K562 (cell line): ENCODE data around the gene SS18L1. TPM values are rescaled to one million over a fixed set of nuclear protein-coding genes. Genes with fewer than 3 reads are reported as not detected.

Experiments
- ATF2 ChIP-seq: sonication (generic); formaldehyde crosslinking; IDR thresholded peaks from 2 replicates; pipeline ENCODE4 v1.8.1; 2022; ENCODE audit warnings: missing genetic modification reagents
- CBX1 ChIP-seq: sonication (generic); IDR thresholded peaks from 2 replicates; pipeline ENCODE4 v1.6.1; 2016; ENCODE audit warnings: antibody characterized with exemption, low read depth, mild to moderate bottlenecking
- DACH1 ChIP-seq: fragments of 450-650 bp; IDR thresholded peaks from 2 replicates; pipeline ENCODE4 v1.6.1; 2018; ENCODE audit not compliant: partially characterized antibody
- MLLT1 ChIP-seq, 2 experiments: fragments of 450-650 bp; IDR thresholded peaks; 2 replicates each; pipeline ENCODE4 v1.6.1; 2016
- PML ChIP-seq: IDR thresholded peaks from 2 replicates; pipeline ENCODE4 v1.6.1; 2012; ENCODE audit warnings: low read length, inconsistent platforms
- RBM15 ChIP-seq: fragments of 200-400 bp; formaldehyde crosslinking; IDR thresholded peaks from 2 replicates; pipeline ENCODE4 v1.6.1; 2018; ENCODE audit warnings: mild to moderate bottlenecking, low read length, moderate library complexity; ENCODE audit not compliant: insufficient read depth
- RNF2 ChIP-seq: sonication (generic); IDR thresholded peaks from 2 replicates; pipeline ENCODE4 v1.6.1; 2016
- SMAD1 ChIP-seq: fragments of 150-350 bp; IDR thresholded peaks from 2 replicates; pipeline ENCODE4 v1.6.1; 2014; ENCODE audit warnings: low read length, low read depth; ENCODE audit not compliant: partially characterized antibody
- SMAD2 ChIP-seq: fragments of 150-350 bp; IDR thresholded peaks from 2 replicates; pipeline ENCODE4 v1.6.1; 2014; ENCODE audit warnings: low read depth, mild to moderate bottlenecking, low read length
- ZFP36 ChIP-seq: fragments of 150-350 bp; IDR thresholded peaks from 2 replicates; pipeline ENCODE4 v1.6.1; 2018; ENCODE audit warnings: low read length, low read depth; ENCODE audit not compliant: partially characterized antibody
- ZFX ChIP-seq: sonication (generic); formaldehyde crosslinking; IDR thresholded peaks from 2 replicates; pipeline ENCODE4 v1.8.0; 2022; ENCODE audit warnings: mild to moderate bottlenecking, missing genetic modification reagents, moderate library complexity
- ZNF318 ChIP-seq, 2 experiments: fragments of 450-650 bp; IDR thresholded peaks; 2 replicates each; pipeline ENCODE4 v1.6.1; 2016; ENCODE audit warnings: mild to moderate bottlenecking in 2 of 2, borderline replicate concordance in 1 of 2, low read depth in 1 of 2, moderate library complexity in 1 of 2
- ZNF583 ChIP-seq: fragments of 250-450 bp; sonication (Bioruptor Pico); IDR thresholded peaks from 2 replicates; pipeline ENCODE4 v1.4.0; 2020
- ZNF696 ChIP-seq: fragments of 250-450 bp; sonication (Bioruptor Pico); conservative IDR thresholded peaks from 2 replicates; pipeline ENCODE4 v1.4.0; 2020; ENCODE audit warnings: mild to moderate bottlenecking, moderate library complexity
- polyA plus RNA-seq, 8 experiments: library from polyadenylated mRNA; depleted of rRNA in 4 of 8; stranded (reverse) in 5 of 8; unstranded in 3 of 8; fragments of >200 nt; fragmentation: Nextera tagmentation in 2 of 8; fragmentation: Illumina TruSeq in 1 of 8; extraction: Ambion mirVana in 2 of 8; extraction: Trizol in 1 of 8; gene quantifications; 2 replicates each; pipeline versions ENCODE4 v1.2.1 to v1.2.3, GENCODE V29; 2011 to 2014; ENCODE audit warnings: inconsistent platforms in 1 of 8, missing spikeins in 1 of 8
- total RNA-seq, 7 experiments: library from RNA; depleted of rRNA in 6 of 7; stranded (reverse); fragments of >200 nt in 6 of 7; fragmentation: Illumina TruSeq in 2 of 7; extraction: Trizol in 2 of 7; gene quantifications; 2 replicates each; pipeline versions ENCODE4 v1.2.1 to v1.2.3, GENCODE V29; 2011 to 2021; ENCODE audit warnings: low replicate concordance in 1 of 7
- TF ChIP-seq, protein P1 (sequence below): fragments of 250-450 bp; sonication (Bioruptor Pico); IDR thresholded peaks from 2 replicates; pipeline ENCODE4 v1.8.0; 2022; ENCODE audit warnings: inconsistent platforms

SS18L1 gene
- total and polyA plus RNA-seq, 9 of the 15 experiments (the other 6 are each of a cell fraction or from before 2014, with no cell fraction given) = 2.7 to 28.3 (median 15.1) TPM

DNA sequence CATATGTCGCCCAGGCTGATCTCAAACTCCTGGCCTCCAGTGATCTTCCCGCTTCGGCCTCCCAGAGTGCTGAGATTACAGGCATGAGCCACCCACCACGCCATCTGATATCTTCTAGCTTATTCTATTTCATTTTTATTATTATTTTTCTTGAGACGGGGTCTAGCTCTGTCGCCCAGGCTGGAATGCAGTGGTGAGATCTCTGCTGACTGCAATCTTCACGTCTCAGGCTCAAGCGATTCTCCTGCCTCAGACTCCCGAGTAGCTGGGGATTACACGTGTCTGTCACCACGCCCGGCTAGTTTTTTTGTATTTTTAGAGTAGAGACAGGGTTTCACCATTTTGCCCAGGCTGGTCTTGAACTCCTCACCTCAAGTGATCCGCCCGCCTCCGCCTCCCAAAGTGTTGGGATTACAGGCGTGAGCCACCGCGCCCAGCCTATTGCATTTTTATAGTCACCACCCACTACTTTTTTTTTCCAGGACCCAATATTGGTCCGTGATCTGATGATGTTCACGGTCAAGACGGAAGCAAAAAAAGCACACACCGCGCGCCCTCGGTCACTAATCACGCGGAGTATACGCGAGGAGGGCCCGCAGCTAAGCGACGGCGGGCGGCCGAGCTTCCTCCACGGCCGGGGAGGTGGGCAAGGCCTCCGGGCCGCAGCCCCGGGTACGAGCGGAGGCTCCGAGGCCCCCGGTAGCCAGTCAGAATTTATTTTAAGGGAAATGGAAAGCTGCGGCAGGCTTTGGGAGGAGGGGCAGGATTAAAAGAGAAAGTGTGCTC lies 22.4 kb upstream of the SS18L1 start (continued):
- TF ChIP-seq ZFP36 = no peak
- TF ChIP-seq SMAD1 = no peak
- no peak for TF ChIP-seq DACH1
- TF ChIP-seq PML = no peak
- TF ChIP-seq, protein P1, sequence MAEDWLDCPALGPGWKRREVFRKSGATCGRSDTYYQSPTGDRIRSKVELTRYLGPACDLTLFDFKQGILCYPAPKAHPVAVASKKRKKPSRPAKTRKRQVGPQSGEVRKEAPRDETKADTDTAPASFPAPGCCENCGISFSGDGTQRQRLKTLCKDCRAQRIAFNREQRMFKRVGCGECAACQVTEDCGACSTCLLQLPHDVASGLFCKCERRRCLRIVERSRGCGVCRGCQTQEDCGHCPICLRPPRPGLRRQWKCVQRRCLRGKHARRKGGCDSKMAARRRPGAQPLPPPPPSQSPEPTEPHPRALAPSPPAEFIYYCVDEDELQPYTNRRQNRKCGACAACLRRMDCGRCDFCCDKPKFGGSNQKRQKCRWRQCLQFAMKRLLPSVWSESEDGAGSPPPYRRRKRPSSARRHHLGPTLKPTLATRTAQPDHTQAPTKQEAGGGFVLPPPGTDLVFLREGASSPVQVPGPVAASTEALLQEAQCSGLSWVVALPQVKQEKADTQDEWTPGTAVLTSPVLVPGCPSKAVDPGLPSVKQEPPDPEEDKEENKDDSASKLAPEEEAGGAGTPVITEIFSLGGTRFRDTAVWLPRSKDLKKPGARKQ (CRISPR knock-in tag) = no peak
- TF ChIP-seq ZNF583 = no peak
- 0 out of 2 replicates have a peak, but pooled peaks have one; percentile 20 for TF ChIP-seq CBX1
- TF ChIP-seq MLLT1 (IDR thresholded peaks at IDR 0.05) = no peak
- TF ChIP-seq SMAD2 = no peak
- TF ChIP-seq ZNF318 (IDR thresholded peaks at IDR 0.05; ENCODE audit: borderline replicate concordance in 1 of 2, low read depth in 1 of 2) = no peak
- TF ChIP-seq RBM15 = no peak
- TF ChIP-seq RNF2 = no peak
- TF ChIP-seq ZFX (CRISPR knock-in tag) = peak; percentile 76
- TF ChIP-seq ATF2 (CRISPR knock-in tag) = no peak
- no peak for TF ChIP-seq ZNF696 (CRISPR knock-in tag)
